SW 1271 (cell line): ENCODE results near the gene ANKRD66.
"Not testable (repeated sequence)": the region's sequence is repeated elsewhere in the genome, so short reads cannot be mapped to it uniquely, and the experiment has no call there.

ENCODE experiments used
- DNase-seq, 2 experiments: peaks; one replicate each; lab custom pipeline; 2025; lab: John Stamatoyannopoulos, UW

The ANKRD66 gene

DNA sequence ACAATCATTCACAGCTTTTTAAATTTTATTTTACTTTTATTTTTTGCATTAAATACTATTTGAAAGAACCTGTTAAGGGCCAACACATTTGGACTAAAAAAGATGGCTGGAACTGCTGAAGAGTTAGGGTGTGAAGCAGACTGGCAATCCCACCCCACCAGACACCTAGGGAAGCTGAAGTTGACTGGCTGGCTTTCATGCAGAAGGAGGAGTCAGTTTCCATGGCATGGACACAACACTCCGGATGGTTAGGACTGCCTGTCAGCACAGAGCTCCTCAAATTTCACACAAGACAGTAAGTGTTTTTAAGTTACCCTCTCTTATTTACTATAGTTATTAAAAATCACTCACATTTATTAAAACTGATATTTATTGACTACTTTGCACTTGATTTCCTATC is at the start of gene ANKRD66:
TSS of gene ANKRD66 (plus strand) at position 238 of the 400 bp plus-strand sequence. CDS start 5,016 bp downstream, outside the sequence.
- DNase-seq: no peak

DNA sequence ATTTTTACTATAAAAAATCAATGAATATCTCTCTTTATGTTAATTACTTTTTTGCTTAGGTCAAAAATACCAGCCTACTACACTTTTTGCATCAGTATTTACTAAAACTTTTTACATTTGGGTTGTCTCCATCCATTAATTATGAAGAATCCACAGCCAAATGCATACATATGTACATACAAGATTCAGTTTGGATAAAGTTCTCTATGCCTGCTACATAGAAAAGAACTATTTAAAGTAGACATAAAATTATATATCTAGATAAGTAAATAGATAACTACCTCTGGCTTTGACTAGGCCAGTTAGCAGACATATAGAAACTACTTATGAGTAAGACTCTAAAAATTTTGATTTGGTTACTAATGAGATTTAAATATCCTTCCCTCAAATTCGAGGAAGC is 46.8 kb upstream of the ANKRD66 start:
- DNase-seq: no peak

DNA sequence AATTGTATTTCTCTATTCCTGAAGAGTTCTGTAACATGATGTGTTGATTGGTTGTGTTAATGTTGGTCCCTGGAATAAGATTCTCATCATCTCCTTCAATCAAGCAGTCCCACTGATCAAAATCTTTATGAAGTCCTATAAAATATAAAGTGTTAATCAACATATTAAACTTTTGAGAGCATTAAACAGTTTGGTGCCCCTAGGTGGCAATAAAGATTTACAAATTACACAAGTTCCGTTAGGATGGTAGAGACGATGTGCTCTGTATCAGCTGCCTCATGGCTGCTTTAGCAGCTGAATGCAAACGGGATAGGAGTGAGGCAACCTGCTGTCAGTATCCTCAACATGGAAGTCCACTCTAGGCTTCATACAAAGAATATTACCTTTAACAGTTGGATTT is 42.2 kb upstream of the ANKRD66 start:
- DNase-seq: peak; percentile 4 to 9

DNA sequence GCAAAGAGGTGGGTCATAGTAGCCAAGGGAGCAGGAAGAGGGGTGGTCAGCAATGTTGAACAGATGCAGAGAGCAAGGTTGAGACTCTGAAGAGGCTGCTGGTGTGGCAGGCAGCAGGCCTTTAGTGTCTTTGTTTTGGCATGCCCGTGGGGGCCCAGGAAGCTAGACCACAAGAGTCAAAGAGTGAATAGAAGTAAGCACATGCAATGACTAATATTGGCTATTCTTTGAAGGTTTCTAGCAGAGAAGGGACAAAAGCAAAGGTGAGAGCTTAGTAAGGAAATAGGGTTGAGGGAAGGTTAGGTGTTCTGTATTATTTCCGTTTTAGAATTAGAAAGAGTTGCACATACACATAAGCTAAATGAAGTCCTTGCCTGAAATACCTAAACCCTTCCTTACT is 40.3 kb upstream of the ANKRD66 start:
- DNase-seq: no peak

DNA sequence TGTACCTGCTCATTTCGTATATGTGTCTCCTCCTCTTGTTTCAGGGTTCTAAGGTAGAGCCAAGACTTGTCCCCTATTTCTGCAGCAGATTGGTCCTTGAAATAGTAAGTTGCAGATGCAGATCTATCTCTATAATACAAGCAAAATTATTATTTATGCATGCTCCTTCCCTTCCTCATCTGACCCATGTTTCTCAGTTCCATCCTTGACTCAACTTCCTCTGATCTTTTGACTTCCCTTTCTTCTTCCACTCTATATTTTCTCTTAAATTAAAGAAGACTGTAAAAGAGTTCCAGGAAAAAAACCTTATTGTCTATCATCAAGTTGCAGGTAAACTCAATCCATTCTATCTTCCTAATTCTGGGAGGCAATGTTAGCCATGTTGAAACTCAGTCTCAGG is 35.2 kb upstream of the ANKRD66 start:
- no peak for DNase-seq

DNA sequence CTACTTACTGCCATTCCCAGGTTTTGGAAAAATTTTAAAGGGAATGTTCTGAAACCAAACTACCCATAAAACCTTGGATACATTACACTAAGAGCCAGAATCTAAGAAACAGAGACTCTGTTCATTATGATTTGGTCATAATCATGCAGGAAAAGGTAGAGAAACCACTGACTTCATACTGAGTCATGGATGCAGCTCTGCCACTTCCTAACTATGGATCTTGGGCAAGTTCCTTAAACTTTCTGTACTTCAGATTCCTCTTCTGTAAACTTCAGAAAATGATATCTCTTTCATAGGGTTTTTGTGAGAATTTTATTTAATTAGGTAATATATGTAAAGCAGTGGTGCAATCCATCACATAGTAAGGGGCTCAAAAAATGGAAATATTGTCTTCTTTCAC is 31.6 kb upstream of the ANKRD66 start:
- DNase-seq: no peak

DNA sequence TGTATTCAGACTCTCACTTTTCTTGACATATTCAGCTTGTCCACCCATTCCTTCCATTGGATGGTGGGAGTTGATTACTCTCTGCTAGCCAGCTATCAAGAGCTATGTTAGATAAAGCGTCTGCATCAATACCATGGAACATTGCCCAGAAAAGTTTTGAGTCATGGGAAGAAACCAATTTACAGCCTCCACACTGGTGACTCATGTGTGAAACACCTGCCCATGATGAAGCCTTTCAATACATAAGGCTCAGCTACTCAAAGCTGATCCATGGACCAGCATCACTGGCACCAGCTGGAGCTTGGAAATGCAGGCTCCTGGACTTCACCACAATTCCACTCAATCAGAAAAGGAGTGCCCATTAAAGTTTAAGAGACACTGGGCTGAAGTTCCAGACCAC is 27.6 kb upstream of the ANKRD66 start:
- peak; percentile 8 to 9 for DNase-seq

DNA sequence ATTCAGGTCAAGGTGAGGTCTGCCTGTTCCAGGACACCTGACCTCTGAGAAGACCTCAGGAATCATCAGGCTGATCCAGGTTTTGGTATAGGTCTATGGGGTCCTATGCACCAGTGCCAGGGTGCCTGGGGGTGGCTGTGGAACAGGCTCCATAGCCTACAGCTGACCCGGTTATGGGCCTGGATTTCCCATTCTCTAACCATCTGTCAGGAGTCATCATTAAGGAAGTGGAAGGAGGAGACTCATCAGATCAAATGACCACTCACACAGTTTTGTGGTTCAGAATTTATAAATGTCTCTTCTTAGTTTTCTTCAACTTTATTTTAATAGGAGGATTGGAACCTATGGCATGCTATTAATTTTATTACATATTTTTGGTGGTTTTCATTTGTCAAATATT is 26.3 kb upstream of the ANKRD66 start:
- DNase-seq: no peak

DNA sequence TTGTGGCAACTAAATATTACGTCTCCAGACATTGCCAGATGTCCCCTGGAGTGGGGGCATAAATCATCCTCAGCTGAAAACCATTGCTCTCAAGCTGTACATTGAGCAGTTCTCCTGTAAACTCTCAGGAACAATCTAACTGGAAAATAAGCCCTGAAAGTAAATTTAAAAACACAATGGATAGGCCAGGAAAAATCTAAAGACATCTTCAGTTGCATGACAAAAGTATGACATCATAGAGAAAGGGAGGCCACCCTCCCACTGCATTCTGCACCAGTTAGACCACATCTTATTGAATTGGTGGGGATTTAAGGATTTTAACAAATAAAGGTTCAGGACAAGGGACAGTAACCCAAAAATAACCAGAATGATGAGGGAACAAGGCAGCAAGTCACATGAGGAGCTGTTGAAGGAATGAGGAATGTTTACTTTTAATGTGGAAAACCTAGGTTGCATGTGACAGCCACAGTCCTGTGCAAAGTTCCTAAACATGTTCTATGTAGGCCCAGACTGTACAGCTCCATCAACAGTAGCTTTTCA is 16.9 kb upstream of the ANKRD66 start:
- DNase-seq: no peak

DNA sequence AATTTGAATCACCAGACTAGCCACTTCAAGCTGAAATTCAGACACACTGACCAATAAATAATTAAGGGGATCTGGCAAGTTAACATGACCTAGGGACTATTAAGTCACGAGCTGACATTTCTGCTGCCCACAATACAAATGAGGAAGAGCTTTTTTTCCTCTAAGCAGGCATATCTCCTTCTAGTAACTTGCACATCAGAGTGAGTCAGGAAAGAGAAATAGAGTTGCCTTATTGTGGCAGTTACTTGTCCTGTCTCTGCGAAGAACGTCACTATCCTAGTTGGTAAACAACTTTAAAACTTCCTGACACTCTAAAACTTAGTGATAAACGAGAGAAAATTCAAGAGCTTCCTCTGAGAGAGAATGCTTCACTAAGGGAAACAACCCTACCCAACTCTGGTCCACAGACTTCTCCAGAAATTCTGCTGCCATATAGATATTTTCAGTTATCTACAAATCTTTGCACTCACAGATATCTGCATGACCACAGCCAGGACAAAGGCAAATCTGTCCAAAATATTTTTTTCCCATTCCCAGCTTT is 15.7 kb upstream of the ANKRD66 start:
- DNase-seq: no peak

DNA sequence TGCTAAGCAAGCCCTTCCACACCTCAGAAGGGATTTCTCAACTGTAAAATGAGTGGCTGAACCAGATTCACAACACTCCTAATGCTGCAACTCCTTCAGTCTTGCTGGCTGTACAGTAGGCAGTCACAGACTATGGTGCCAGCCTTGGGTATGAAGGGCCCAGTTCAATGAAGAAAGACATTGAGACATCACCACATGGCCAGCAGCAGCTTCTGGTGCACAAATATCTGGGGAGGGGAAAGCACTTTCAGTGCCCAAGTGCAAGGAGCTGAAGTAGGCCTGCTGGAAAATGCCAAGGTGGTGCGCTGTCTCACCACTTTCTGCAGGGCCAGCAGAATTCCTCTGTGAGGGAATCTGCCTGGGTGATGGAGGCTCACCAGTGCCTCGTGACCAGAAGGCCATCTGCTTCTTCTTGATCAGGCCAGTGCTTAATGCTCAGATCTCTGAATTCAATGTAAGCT is 13.4 kb upstream of the ANKRD66 start:
- DNase-seq: no peak

DNA sequence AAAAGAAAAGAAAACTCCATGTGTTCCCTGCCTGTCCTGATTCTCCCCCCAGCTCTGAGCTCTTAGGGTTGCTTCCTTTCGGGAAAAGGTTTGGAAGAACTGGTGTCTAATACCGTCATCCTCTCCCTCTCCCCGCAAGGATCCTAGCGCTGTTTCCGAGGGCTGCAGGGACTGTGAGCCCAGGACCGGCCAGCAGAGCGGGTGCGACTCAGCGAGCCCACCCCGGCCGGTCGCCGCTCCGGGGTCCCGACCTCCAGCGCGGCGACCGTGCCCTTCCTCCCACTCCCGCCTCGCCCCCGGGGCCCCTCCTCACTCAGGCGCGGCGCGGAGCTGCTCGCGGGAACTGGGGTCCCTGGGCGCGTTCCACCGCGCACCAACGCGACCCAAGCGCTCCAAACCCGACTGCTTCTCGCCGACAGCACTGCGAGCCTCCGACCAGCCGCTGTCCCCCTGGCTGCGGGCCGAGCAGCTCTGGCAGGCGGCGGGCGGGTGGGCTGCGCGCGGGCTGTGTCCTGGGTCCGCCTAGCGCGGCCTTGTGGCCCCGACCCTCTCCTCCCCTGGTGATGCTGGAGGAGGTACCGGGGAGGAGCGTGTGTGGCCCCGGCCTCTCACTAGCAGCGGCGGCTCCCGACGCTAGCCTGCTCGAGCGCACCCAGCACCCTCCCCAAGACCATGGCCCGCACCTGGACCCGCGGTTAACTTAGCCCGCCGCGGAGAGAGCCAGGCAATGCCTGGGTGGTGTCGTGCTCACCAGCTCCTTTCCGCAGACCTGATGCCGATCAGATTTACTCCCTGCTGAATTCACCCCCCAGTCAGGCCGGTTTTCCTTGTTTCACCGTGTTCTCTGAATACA is 11.6 kb upstream of the ANKRD66 start, which contains the start of gene PLA2G7:
TSS of gene PLA2G7 (minus strand) at position 509 of the 853 bp plus-strand sequence. CDS start 12,484 bp downstream, outside the sequence.
- DNase-seq: no peak

DNA sequence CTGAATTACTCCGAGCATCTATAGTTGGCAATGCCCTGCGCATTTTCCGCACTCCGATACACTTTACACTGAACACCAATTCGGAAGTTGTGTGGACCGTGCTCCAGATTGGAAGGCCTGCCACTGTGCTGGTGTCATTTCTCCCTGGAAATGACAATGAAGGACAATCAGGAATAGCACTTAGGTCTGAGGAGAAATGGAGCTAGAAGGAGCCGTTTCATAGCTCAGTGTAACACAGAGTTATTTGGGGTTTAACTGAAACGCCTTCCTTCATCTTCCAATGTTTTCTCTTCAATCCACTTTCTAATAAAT is 11.1 kb upstream of the ANKRD66 start:
- DNase-seq: no peak

DNA sequence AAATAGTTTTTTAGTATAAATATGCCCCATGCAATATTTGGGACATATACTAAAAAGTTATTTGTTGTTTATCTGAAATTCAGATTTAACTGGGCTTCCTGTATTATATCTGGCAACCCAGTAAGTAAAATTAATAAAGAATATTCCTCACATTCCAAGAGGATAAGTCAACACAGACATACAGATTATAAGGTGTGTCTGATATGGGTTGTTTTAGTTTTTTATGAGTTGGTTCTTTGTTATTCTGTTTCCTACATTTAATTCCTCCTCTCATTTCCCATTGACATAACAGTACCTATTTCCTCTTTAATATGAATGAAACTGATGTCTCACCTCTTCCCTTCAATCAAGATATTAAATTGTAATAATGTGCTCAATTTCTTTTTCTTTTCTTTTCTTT is 9.8 kb upstream of the ANKRD66 start:
- no peak for DNase-seq

DNA sequence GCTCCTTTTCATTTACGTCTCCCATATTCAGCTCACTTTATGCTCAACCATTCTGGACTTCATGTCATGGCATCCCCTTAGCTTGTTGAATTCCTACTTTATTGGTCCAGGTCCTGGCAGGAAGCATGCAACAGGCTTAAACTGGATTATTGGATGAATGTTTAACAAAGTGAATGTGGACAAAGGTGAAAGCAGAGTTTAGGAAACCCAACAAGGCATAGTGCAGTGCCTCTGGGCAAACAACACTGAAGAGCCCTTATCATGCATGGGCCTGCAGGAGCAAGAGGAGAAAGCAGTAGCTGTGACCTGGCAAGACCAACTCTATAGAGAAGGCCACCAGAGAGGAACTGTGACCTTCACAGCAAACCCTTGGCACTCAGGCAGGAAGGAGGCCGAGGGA is 5.3 kb upstream of the ANKRD66 start:
- no peak for DNase-seq

DNA sequence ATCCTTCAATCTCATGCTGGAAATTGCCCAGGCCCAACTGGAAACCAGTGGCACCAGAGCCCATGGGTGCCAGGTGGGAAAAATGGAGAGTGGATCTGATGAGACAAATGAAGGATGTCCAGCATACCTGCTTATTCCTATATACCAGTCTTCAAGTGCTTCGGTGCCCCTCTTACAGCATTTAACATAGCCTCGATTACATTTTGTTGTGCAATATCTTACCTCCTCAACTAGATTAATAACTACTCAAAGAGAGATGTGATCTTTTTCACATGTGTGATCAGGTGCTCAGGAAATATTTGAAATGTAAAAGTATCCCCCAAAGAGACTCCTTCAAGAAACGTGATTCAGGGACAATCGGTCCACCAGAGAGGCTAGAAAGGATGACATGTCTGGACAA is 4.8 kb upstream of the ANKRD66 start:
- DNase-seq: no peak

DNA sequence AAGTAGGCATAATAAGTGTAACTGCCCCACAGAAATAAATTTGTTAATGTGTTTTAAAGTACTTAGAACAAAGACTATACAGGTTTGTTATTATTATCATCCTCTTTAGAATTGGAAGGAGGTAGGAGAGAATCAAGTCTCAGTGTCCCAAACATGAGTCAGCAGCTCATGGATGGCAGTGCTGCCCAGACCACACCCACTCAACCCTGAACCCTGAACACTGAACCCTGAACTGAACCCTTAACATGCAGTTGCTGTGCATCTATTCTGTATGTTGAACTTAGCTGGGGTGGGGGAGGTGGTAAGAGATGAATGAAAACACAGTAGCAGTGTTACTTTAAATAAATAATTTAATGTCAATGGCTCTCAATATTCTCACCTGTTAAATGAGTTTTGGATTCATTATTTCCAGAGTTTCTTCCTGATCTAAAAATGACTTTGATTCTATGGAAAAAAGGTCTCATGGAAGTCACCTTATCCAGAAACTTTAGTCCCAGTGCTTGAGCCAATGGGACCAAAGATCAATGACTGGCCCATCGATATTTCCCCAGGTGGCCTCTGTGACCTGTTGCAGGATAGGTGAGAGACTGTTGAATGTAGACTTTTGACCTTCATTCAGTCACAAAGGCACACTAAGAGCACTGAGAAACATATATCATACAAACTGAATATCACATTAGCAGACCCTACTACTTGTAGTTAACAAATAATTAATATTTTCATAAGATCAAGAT is 3.1 kb upstream of the ANKRD66 start:
- DNase-seq: no peak

DNA sequence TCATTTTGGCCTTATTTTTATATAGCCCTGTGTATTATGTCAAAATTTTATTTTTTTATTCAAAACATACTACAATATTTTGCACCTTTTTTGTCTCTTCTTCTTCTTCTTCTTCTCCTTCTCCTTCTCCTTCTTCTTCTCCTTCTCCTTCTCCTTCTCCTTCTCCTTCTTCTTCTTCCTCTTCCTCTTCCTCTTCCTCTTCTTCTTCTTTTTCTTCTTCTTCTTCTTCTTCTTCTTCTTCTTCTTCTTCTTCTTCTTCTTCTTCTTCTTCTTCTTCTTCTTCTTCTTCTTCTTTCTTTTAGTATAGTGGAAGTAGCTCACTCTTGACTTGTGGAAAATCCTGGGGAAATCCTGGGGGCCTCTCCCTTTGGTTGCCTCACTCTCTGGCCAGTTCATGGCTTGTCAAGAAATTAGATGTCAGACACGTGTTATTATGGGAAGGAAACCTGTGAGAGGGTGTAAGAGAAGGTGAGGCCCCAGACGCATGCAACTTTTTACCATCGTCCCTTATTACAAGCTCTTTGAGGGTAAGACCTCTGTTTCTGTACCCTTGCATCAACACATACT is 2.5 kb upstream of the ANKRD66 start:
- not testable (repeated sequence) for DNase-seq

DNA sequence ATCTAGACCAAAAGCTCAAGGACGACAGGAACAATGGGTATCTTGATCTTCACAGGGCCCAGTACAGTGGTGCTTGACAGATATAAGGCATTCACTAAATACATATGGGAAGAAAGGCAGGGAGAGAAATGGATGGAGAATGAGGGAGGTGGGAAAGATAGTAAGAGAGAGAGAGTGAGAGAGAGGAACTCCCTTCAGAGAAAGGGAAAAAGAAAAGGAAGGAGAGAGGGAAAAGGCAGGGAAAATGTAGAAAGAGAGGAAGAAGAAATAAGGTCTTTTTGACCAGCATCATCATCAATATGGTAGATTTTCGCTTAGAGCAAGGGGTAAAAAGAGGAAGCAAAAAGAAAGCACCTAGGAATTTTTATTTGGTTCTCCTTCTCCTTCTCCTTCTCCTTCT is 760 bp upstream of the ANKRD66 start:
- no peak for DNase-seq

DNA sequence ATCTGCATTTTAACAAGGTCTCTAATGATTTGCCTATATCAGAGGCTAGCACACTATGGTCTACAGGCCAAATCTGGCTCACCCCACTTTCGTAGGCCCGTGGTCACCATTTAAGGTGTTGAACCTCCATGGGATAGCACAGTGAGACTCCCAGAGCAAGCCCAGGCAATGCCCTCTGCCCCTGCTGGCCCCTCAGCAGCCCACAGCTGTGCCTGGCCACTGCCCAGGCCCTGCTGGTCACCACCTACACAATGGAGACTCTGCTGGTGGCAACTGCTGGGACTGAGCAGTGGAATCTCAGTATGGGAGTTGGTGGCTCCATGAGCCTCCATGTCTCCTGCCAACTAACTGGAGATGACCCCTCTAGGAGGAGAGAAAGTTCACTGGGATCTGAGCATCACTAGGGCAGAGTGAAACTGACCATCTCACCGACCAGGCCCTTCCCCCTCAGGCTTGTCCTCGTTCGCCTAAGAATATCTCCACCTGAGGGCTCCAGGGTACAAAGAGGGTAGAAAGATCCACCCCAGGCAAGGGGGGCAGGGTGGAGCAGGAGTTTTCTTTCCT is 2.3 kb downstream of the ANKRD66 start:
- DNase-seq: no peak

DNA sequence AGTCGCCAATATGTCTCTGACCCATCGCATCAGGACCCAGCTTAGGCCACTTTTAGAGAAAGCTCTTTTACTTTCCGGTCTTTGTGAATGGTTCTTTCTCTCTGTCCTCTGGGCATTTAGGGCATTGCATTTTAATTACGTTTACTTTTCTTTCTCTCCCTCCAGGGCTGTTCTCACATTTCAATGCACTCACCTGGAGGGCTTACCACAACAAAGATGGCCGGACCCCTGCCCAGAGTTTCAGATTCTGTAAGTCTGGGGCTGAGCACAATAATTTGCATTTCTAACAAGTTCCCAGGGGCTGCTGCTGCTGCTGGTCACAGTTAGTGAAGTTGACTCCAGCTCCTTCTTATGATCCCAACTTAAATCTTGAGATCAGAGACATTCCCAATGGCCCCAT is 3.0 kb downstream of the ANKRD66 start:
- DNase-seq: no peak

DNA sequence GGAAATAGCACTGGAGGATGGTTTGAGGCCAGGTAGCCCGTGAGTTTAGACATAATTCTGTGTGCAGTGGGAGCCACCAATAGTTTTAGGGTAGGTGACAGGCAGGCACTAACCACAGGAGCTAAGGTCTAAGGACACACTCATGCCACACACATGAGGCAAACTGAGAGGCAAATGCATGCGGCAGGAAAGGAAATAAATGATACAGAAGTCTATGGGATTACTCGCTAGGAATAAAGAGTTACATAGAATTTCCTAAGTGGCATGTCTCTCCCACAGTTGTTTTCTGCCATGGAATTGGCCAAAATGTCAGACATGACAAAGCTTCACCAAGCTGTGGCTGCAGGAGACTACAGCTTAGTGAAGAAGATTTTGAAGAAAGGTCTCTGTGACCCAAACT is 4.9 kb downstream of the ANKRD66 start:
- no peak for DNase-seq
